Prostate gland (tissue), 2 donors: ENCODE measurements around the gene NCAM1.

Experiments
- CTCF ChIP-seq, 4 experiments: fragments of 200-600 bp in 2 of 4; fragments of 450-650 bp in 2 of 4; sonication (generic) in 2 of 4; IDR thresholded peaks; 1 replicate in 3 of 4; 2 replicates in 1 of 4; pipeline ENCODE4 v1.5.1; 2016 to 2019; ENCODE audit warnings: antibody characterized with exemption in 4 of 4, mild to moderate bottlenecking in 2 of 4, moderate library complexity in 2 of 4
- POLR2A ChIP-seq: fragments of 450-650 bp; IDR thresholded peaks from one replicate; pipeline ENCODE4 v1.6.1; 2016; ENCODE audit warnings: antibody characterized with exemption, mild to moderate bottlenecking
- POLR2AphosphoS5 ChIP-seq: sonication (generic); formaldehyde crosslinking; IDR thresholded peaks from one replicate; pipeline ENCODE4 v1.6.1; 2017; ENCODE audit warnings: antibody characterized with exemption

- TF ChIP-seq POLR2A (no peak), CTCF (IDR thresholded peaks at IDR 0.05) (no peak), POLR2AphosphoS5 (no peak)
Measured at GRCh38 chr11:113182288-113182687, 221.1 kb downstream of the NCAM1 start.
